ENCODE data around the gene CLDN1. TPM values are rescaled to one million over a fixed set of nuclear protein-coding genes. Genes with fewer than 3 reads are reported as not detected.

Gene CLDN1
- total and polyA plus RNA-seq, 10 of the 15 experiments (the other 5 are each of a cell fraction or from before 2014, with no cell fraction given), result 3.4 to 22.8 (median 8.5) TPM

DNA sequence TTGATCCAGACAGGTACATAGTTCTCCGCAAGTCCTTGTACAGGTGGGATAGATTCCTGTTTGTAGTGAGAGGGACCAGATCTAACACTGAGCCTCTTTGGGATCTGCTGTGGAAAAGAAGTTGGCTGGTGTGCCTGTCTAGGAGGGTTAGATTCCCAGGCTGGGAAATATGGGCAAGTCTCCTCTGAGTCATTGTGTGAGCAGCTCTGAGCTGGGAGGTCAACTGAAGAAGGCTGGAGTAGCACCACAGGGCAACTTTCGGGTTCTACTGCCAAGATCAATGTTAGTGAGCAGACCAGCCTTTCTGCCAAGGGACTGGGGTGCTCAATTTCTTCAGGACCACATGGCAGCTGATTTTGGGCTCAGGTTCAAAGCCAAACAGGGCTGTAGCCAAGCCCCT is 33.4 kb downstream of the CLDN1 start (continued):
- TF ChIP-seq, protein P1, sequence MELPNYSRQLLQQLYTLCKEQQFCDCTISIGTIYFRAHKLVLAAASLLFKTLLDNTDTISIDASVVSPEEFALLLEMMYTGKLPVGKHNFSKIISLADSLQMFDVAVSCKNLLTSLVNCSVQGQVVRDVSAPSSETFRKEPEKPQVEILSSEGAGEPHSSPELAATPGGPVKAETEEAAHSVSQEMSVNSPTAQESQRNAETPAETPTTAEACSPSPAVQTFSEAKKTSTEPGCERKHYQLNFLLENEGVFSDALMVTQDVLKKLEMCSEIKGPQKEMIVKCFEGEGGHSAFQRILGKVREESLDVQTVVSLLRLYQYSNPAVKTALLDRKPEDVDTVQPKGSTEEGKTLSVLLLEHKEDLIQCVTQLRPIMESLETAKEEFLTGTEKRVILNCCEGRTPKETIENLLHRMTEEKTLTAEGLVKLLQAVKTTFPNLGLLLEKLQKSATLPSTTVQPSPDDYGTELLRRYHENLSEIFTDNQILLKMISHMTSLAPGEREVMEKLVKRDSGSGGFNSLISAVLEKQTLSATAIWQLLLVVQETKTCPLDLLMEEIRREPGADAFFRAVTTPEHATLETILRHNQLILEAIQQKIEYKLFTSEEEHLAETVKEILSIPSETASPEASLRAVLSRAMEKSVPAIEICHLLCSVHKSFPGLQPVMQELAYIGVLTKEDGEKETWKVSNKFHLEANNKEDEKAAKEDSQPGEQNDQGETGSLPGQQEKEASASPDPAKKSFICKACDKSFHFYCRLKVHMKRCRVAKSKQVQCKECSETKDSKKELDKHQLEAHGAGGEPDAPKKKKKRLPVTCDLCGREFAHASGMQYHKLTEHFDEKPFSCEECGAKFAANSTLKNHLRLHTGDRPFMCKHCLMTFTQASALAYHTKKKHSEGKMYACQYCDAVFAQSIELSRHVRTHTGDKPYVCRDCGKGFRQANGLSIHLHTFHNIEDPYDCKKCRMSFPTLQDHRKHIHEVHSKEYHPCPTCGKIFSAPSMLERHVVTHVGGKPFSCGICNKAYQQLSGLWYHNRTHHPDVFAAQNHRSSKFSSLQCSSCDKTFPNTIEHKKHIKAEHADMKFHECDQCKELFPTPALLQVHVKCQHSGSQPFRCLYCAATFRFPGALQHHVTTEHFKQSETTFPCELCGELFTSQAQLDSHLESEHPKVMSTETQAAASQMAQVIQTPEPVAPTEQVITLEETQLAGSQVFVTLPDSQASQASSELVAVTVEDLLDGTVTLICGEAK (IDR thresholded peaks at IDR 0.05; ENCODE audit: borderline replicate concordance), result no peak
- TF ChIP-seq NFYA (IDR thresholded peaks at IDR 0.05; ENCODE audit: borderline replicate concordance, low read depth, low read length) (no peak), KDM1A (IDR thresholded peaks at IDR 0.05; ENCODE audit: borderline replicate concordance) (no peak), NR2C2 (IDR thresholded peaks at IDR 0.05; ENCODE audit: borderline replicate concordance, control insufficient read depth, insufficient read length, low read depth) (no peak), IRF3 (IDR thresholded peaks at IDR 0.05) (no peak), TARDBP (IDR thresholded peaks at IDR 0.05; ENCODE audit: borderline replicate concordance) (no peak), ZNF622 (IDR thresholded peaks at IDR 0.05) (no peak)

GRCh38 chr3:190286014-190286413 is 36.2 kb downstream of the CLDN1 start:
- Histone ChIP-seq H3K27me3 (replicated peaks in 1 of 2; ENCODE audit: control insufficient read depth in 2 of 2, insufficient read depth in 2 of 2, low read length in 1 of 2) (no peaks in the 10 kb centered on the region), H3K79me2 (ENCODE audit: control insufficient read depth, insufficient read depth, low read length) (no peaks in the 10 kb centered on the region), H3K36me3 (ENCODE audit: control insufficient read depth in 2 of 2, insufficient read depth in 2 of 2, low read length in 1 of 2) (no peaks in the 10 kb centered on the region), H3K9ac (ENCODE audit: control insufficient read depth, insufficient read depth, low read length) (no peak overlapping the region), H3K4me1 (ENCODE audit: control insufficient read depth, insufficient read depth, low read length) (no peaks in the 10 kb centered on the region), H3K9me3 (replicated peaks; ENCODE audit: control insufficient read depth, insufficient read depth, low read length) (peaks cover 2% of the 10 kb centered on the region; the same call in 1 of the 3 replicates), H3K27ac (ENCODE audit: control insufficient read depth, insufficient read depth) (no peak overlapping the region), H3K4me2 (ENCODE audit: control insufficient read depth, insufficient read depth) (no peak overlapping the region), H2AFZ (ENCODE audit: control insufficient read depth, low read depth, low read length) (no peak overlapping the region), H3K4me3 (no peak overlapping the region), H4K20me1 (ENCODE audit: control insufficient read depth, insufficient read depth) (no peaks in the 10 kb centered on the region)
- no TSS peak for BruUV-seq (replicated peaks)
- 0% methylated on average over 1 of the region's 1 CpG for WGBS (ENCODE audit: insufficient coverage, insufficient replicate concordance, low lambda C conversion rate, missing lambda C conversion rate)
- FAIRE-seq (no peak), DNase-seq (ENCODE audit: low read depth, low spot score) (no peak), ATAC-seq (no peak)
- in situ Hi-C loops (cut with MboI) (no loop called here), intact Hi-C loops (cut with micrococcal nuclease; ENCODE audit: unreplicated experiment) (no loop called here)
- POLR2A ChIA-PET, result no interaction called here
- SMC1A ChIA-PET (ENCODE audit: uncharacterized antibody, unreplicated experiment), result interaction anchor here (0.6 to 1.1 kb wide), 2 partner anchors 11 to 360 kb away, joined by 3 to 4 read pairs; no protein-coding TSS in a partner anchor
- CTCF ChIA-PET, result no interaction called here
- RAD21 ChIA-PET (ENCODE audit: unreplicated experiment), result no interaction called here
- peak; percentile 58; the same call in 1 of the 2 replicates for TF ChIP-seq NBN (IDR thresholded peaks at IDR 0.05)
- TF ChIP-seq, protein P2, sequence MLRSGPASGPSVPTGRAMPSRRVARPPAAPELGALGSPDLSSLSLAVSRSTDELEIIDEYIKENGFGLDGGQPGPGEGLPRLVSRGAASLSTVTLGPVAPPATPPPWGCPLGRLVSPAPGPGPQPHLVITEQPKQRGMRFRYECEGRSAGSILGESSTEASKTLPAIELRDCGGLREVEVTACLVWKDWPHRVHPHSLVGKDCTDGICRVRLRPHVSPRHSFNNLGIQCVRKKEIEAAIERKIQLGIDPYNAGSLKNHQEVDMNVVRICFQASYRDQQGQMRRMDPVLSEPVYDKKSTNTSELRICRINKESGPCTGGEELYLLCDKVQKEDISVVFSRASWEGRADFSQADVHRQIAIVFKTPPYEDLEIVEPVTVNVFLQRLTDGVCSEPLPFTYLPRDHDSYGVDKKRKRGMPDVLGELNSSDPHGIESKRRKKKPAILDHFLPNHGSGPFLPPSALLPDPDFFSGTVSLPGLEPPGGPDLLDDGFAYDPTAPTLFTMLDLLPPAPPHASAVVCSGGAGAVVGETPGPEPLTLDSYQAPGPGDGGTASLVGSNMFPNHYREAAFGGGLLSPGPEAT (IDR thresholded peaks at IDR 0.05; ENCODE audit: low read depth), result 0 out of 2 replicates have a peak, but pooled peaks have one; percentile 58
- TF ChIP-seq IKZF2 (IDR thresholded peaks at IDR 0.05), result no peak
- 0 out of 2 replicates have a peak, but pooled peaks have one; percentile 31 for TF ChIP-seq MLLT1 (IDR thresholded peaks at IDR 0.05)
- TF ChIP-seq CHD2 (IDR thresholded peaks at IDR 0.05; ENCODE audit: borderline replicate concordance, low read depth, low read length), result no peak
- TF ChIP-seq, protein P3, sequence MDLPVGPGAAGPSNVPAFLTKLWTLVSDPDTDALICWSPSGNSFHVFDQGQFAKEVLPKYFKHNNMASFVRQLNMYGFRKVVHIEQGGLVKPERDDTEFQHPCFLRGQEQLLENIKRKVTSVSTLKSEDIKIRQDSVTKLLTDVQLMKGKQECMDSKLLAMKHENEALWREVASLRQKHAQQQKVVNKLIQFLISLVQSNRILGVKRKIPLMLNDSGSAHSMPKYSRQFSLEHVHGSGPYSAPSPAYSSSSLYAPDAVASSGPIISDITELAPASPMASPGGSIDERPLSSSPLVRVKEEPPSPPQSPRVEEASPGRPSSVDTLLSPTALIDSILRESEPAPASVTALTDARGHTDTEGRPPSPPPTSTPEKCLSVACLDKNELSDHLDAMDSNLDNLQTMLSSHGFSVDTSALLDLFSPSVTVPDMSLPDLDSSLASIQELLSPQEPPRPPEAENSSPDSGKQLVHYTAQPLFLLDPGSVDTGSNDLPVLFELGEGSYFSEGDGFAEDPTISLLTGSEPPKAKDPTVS (IDR thresholded peaks at IDR 0.05; ENCODE audit: low read depth, low read length), result no peak

All from GM12878 (cell line).